Suprapubic skin (tissue), 4 donors: Measurements from ENCODE around the gene CRYL1. TPM values are rescaled to one million over a fixed set of nuclear protein-coding genes. Genes with fewer than 3 reads are reported as not detected.

Experiments used
- DNase-seq, 2 donors: peaks; one replicate each; pipeline ENCODE4 v3.0.0-alpha.2; 2019; ENCODE audit warnings: low spot score in 2 of 2
- H3K27ac ChIP-seq: fragments of 200-600 bp; sonication (generic); one replicate; pipeline ENCODE4 v1.5.1; 2019
- H3K27me3 ChIP-seq: fragments of 200-600 bp; sonication (generic); one replicate; pipeline ENCODE4 v1.5.1; 2019
- H3K36me3 ChIP-seq: fragments of 200-600 bp; sonication (generic); one replicate; pipeline ENCODE4 v1.5.1; 2019
- H3K4me1 ChIP-seq: fragments of 200-600 bp; sonication (generic); one replicate; pipeline ENCODE4 v1.5.1; 2019
- H3K4me3 ChIP-seq: fragments of 200-600 bp; sonication (generic); one replicate; pipeline ENCODE4 v1.5.1; 2019; ENCODE audit warnings: mild to moderate bottlenecking
- H3K9me3 ChIP-seq: fragments of 200-600 bp; sonication (generic); one replicate; pipeline ENCODE4 v1.5.1; 2019
- CTCF ChIP-seq, 2 donors: fragments of 200-600 bp in 1 of 2; fragments of 450-650 bp in 1 of 2; sonication (generic) in 1 of 2; IDR thresholded peaks; one replicate each; pipeline ENCODE4 v1.5.1; 2016 to 2019; ENCODE audit warnings: antibody characterized with exemption in 2 of 2, mild to moderate bottlenecking in 1 of 2, moderate library complexity in 1 of 2
- EP300 ChIP-seq: sonication (generic); formaldehyde crosslinking; IDR thresholded peaks from one replicate; pipeline ENCODE4 v1.6.1; 2017; ENCODE audit warnings: antibody characterized with exemption
- POLR2A ChIP-seq, 2 donors: fragments of 450-650 bp; IDR thresholded peaks; one replicate each; pipeline ENCODE4 v1.6.1; 2017; ENCODE audit warnings: antibody characterized with exemption in 2 of 2, mild to moderate bottlenecking in 2 of 2, moderate library complexity in 2 of 2
- POLR2AphosphoS5 ChIP-seq, 3 donors: sonication (generic); formaldehyde crosslinking; IDR thresholded peaks; one replicate each; pipeline ENCODE4 v1.6.1; 2017; ENCODE audit warnings: antibody characterized with exemption in 3 of 3
- WGBS: methylation state at CpG from one replicate; pipeline ENCODE4 v1.1.5; 2018; 5-methylcytosine and 5-hydroxymethylcytosine counted together
- total RNA-seq, 4 donors: library from RNA; depleted of rRNA; stranded (reverse); fragments of >200 nt; gene quantifications; one replicate each; pipeline ENCODE4 v1.1.0, GENCODE V29; 2016

Gene CRYL1
- total RNA-seq, 4 donors from 2014 or later = 15.9 to 20.1 (median 18.4) TPM

GRCh38 chr13:20442798-20443381, 82.8 kb downstream of the CRYL1 start:
- WGBS = 47% methylated on average over 2 of the region's 2 CpGs
- Histone ChIP-seq H3K9me3 (peaks cover 3% of the 10 kb centered on the region), H3K36me3 (no peaks in the 10 kb centered on the region), H3K4me3 (no peak overlapping the region), H3K4me1 (peaks cover 4% of the 10 kb centered on the region), H3K27ac (no peak overlapping the region), H3K27me3 (no peaks in the 10 kb centered on the region)
- no peak for DNase-seq
- no peak for TF ChIP-seq CTCF (IDR thresholded peaks at IDR 0.05)
- TF ChIP-seq POLR2A (IDR thresholded peaks at IDR 0.05) = no peak
- TF ChIP-seq POLR2AphosphoS5 (IDR thresholded peaks at IDR 0.05) = no peak
- no peak for TF ChIP-seq EP300

GRCh38 chr13:20442375-20442774, 83.3 kb downstream of the CRYL1 start:
- Histone ChIP-seq H3K4me3 (no peak overlapping the region), H3K36me3 (no peaks in the 10 kb centered on the region), H3K9me3 (no peaks in the 10 kb centered on the region), H3K4me1 (peaks cover 4% of the 10 kb centered on the region), H3K27me3 (no peaks in the 10 kb centered on the region), H3K27ac (no peak overlapping the region)
- no peak for DNase-seq
- no peak for TF ChIP-seq POLR2A (IDR thresholded peaks at IDR 0.05)
- no peak for TF ChIP-seq POLR2AphosphoS5 (IDR thresholded peaks at IDR 0.05)
- TF ChIP-seq CTCF (IDR thresholded peaks at IDR 0.05) = no peak
- TF ChIP-seq EP300 = no peak

GRCh38 chr13:20441879-20442278, 83.8 kb downstream of the CRYL1 start:
- no peaks in the 10 kb centered on the region for H3K36me3 ChIP-seq
- no peak overlapping the region for H3K4me3 ChIP-seq
- DNase-seq = no peak
- TF ChIP-seq EP300 (no peak), CTCF (IDR thresholded peaks at IDR 0.05) (no peak), POLR2AphosphoS5 (IDR thresholded peaks at IDR 0.05) (no peak), POLR2A (IDR thresholded peaks at IDR 0.05) (no peak)
- 59% methylated on average over 2 of the region's 2 CpGs for WGBS
- no peaks in the 10 kb centered on the region for H3K9me3 ChIP-seq
- H3K27me3 ChIP-seq = no peaks in the 10 kb centered on the region
- H3K4me1 ChIP-seq = peaks cover 4% of the 10 kb centered on the region
- no peak overlapping the region for H3K27ac ChIP-seq

DNA sequence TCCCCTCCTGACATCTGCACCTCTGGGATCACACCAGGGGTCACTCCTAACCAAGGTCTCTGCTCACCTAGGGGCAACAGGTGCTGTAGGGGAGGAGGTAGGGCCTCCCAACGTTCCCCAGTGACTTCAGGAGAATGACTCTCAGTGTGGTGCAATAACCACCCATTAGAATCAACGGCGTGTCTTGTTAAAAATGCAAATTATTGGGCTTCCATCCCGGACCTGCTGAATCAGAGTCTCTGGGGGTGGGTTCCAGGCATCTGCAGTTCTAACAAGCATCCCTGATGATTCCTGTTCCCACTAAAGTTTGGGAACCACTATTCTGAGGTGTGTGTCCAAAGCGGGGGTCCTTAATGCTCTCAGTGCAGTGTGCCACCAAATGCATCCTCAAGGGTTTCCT, 84.6 kb downstream of the CRYL1 start:
- peaks cover 4% of the 10 kb centered on the region for H3K4me1 ChIP-seq
- no peaks in the 10 kb centered on the region for H3K36me3 ChIP-seq
- WGBS = 56% methylated on average over 4 of the region's 5 CpGs
- no peak overlapping the region for H3K4me3 ChIP-seq
- TF ChIP-seq EP300 = no peak
- no peak for TF ChIP-seq POLR2A (IDR thresholded peaks at IDR 0.05)
- no peak for TF ChIP-seq POLR2AphosphoS5 (IDR thresholded peaks at IDR 0.05)
- no peak for TF ChIP-seq CTCF (IDR thresholded peaks at IDR 0.05)
- H3K9me3 ChIP-seq = no peaks in the 10 kb centered on the region
- no peaks in the 10 kb centered on the region for H3K27me3 ChIP-seq
- DNase-seq = no peak
- peak overlapping the region; percentile 9 for H3K27ac ChIP-seq

- Histone ChIP-seq H3K36me3 (no peaks in the 10 kb centered on the region), H3K4me3 (no peak overlapping the region), H3K4me1 (peaks cover 4% of the 10 kb centered on the region), H3K27ac (no peak overlapping the region), H3K9me3 (no peaks in the 10 kb centered on the region), H3K27me3 (no peaks in the 10 kb centered on the region)
- no peak for DNase-seq
- TF ChIP-seq EP300 = no peak
- TF ChIP-seq POLR2A (IDR thresholded peaks at IDR 0.05) = no peak
- no peak for TF ChIP-seq POLR2AphosphoS5 (IDR thresholded peaks at IDR 0.05)
- no peak for TF ChIP-seq CTCF (IDR thresholded peaks at IDR 0.05)
- 74% methylated on average over 4 of the region's 4 CpGs for WGBS
Observed at GRCh38 chr13:20439261-20439660, 86.4 kb downstream of the CRYL1 start.
